Measurements from ENCODE around the gene IMP4.

IMP4 gene

GRCh38 chr2:130378206-130378897 lies 35.7 kb downstream of the IMP4 start:
- no peak for TF ChIP-seq CTCF (IDR thresholded peaks at IDR 0.05; ENCODE audit: borderline replicate concordance, control extremely low read depth, extremely low read depth, insufficient read depth, missing control alignments)
- in situ Hi-C loops (cut with MboI; ENCODE audit: low sequenced_read_pairs, unreplicated experiment), result no loop called here

GRCh38 chr2:130378898-130379214 lies 36.2 kb downstream of the IMP4 start:
- no peak for TF ChIP-seq CTCF (IDR thresholded peaks at IDR 0.05; ENCODE audit: borderline replicate concordance, control extremely low read depth, extremely low read depth, insufficient read depth, missing control alignments)
- in situ Hi-C loops (cut with MboI; ENCODE audit: low sequenced_read_pairs, unreplicated experiment), result no loop called here
- DNase-seq (ENCODE audit: low spot score), result no peak

More at GRCh38 chr2:130378206-130378897, 35.7 kb downstream of the IMP4 start:
- DNase-seq (ENCODE audit: low spot score), result no peak

- DNase-seq (ENCODE audit: low spot score), result no peak
- TF ChIP-seq CTCF (IDR thresholded peaks at IDR 0.05; ENCODE audit: borderline replicate concordance, control extremely low read depth, extremely low read depth, insufficient read depth, missing control alignments), result no peak
- in situ Hi-C loops (cut with MboI; ENCODE audit: low sequenced_read_pairs, unreplicated experiment), result no loop called here
Observed at GRCh38 chr2:130380096-130380934, 37.6 kb downstream of the IMP4 start.

GRCh38 chr2:130381145-130381544 lies 38.4 kb downstream of the IMP4 start:
- no peak for DNase-seq (ENCODE audit: low spot score)
- in situ Hi-C loops (cut with MboI; ENCODE audit: low sequenced_read_pairs, unreplicated experiment), result no loop called here
- TF ChIP-seq CTCF (IDR thresholded peaks at IDR 0.05; ENCODE audit: borderline replicate concordance, control extremely low read depth, extremely low read depth, insufficient read depth, missing control alignments), result no peak

GRCh38 chr2:130381619-130382018 lies 38.9 kb downstream of the IMP4 start:
- in situ Hi-C loops (cut with MboI; ENCODE audit: low sequenced_read_pairs, unreplicated experiment), result no loop called here
- no peak for TF ChIP-seq CTCF (IDR thresholded peaks at IDR 0.05; ENCODE audit: borderline replicate concordance, control extremely low read depth, extremely low read depth, insufficient read depth, missing control alignments)
- DNase-seq (ENCODE audit: low spot score), result no peak

GRCh38 chr2:130382313-130382917 lies 39.7 kb downstream of the IMP4 start:
- no peak for DNase-seq (ENCODE audit: low spot score)
- in situ Hi-C loops (cut with MboI; ENCODE audit: low sequenced_read_pairs, unreplicated experiment), result no loop called here
- TF ChIP-seq CTCF (IDR thresholded peaks at IDR 0.05; ENCODE audit: borderline replicate concordance, control extremely low read depth, extremely low read depth, insufficient read depth, missing control alignments), result no peak

Data from GM13976 (cell line).